H1 (cell line): ENCODE results near the gene FPGS. TPM values are rescaled to one million over a fixed set of nuclear protein-coding genes. Genes with fewer than 3 reads are reported as not detected.
A peak's percentile ranks its signal among the peaks of the same experiment; 100 is the strongest.

ENCODE experiments used
- CTCF ChIA-PET: fragments of 300-600 bp; sonication (Branson Sonifier 250); formaldehyde crosslinking; loops from one replicate; lab custom pipeline; 2021; ENCODE audit not compliant: partially characterized antibody; lab: Charles Lee
- POLR2A ChIA-PET: fragments of 300-600 bp; sonication (Branson Sonifier 250); formaldehyde crosslinking; loops from one replicate; lab custom pipeline; 2021; ENCODE audit warnings: inconsistent platforms; ENCODE audit not compliant: partially characterized antibody; lab: Charles Lee
- DNase-seq, 2 experiments: peaks; one replicate each; pipeline versions ENCODE4 v3.0.0 to v3.0.0-alpha.2; 2010 to 2022; ENCODE audit warnings: low spot score in 2 of 2, low read depth in 1 of 2, mixed read lengths in 1 of 2
- FAIRE-seq: peaks from 2 replicates; lab custom pipeline; 2011; peaks lifted over from hg19 to GRCh38; lab: Jason Lieb, UNC
- H2AFZ ChIP-seq: 2 replicates; pipeline ENCODE4 v1.8.1; 2012; ENCODE audit warnings: low read length, inconsistent platforms
- H2AK5ac ChIP-seq: 2 replicates; pipeline ENCODE4 v1.6.1; 2013; ENCODE audit warnings: low read depth, low read length
- H2BK120ac ChIP-seq: replicated peaks from 2 replicates; pipeline ENCODE3; 2013; ENCODE audit warnings: low read depth, low read length, inconsistent platforms
- H2BK12ac ChIP-seq: 2 replicates; pipeline ENCODE4 v1.6.1; 2013; ENCODE audit warnings: low read depth, low read length
- H2BK15ac ChIP-seq: 2 replicates; pipeline ENCODE4 v1.6.1; 2013; ENCODE audit warnings: low read length
- H2BK20ac ChIP-seq: 2 replicates; pipeline ENCODE4 v1.6.1; 2013; ENCODE audit warnings: low read length
- H2BK5ac ChIP-seq: 2 replicates; pipeline ENCODE4 v1.6.1; 2013; ENCODE audit warnings: low read depth, low read length
- H3K14ac ChIP-seq: 2 replicates; pipeline ENCODE4 v1.6.1; 2013; ENCODE audit warnings: inconsistent platforms; ENCODE audit not compliant: insufficient read length
- H3K18ac ChIP-seq: 2 replicates; pipeline ENCODE4 v1.6.1; 2013; ENCODE audit warnings: low read length; ENCODE audit errors: extremely low read depth
- H3K23ac ChIP-seq: 2 replicates; pipeline ENCODE4 v1.6.1; 2013; ENCODE audit warnings: inconsistent platforms; ENCODE audit not compliant: insufficient read length
- H3K23me2 ChIP-seq: 2 replicates; pipeline ENCODE4 v1.6.1; 2013; ENCODE audit warnings: low read depth, low read length
- H3K27ac ChIP-seq: 2 replicates; pipeline ENCODE4 v1.6.1; 2011; ENCODE audit warnings: low read depth, low read length, inconsistent platforms
- H3K27me3 ChIP-seq, 4 experiments: replicated peaks in 1 of 4; 1 replicate in 1 of 4; 2 replicates in 3 of 4; pipeline versions ENCODE4 v1.6.1 to v1.8.1; 2011 to 2013; ENCODE audit warnings: low read length in 3 of 4, mild to moderate bottlenecking in 3 of 4, inconsistent platforms in 2 of 4, mixed read lengths in 2 of 4, moderate library complexity in 1 of 4; ENCODE audit not compliant: control insufficient read depth in 3 of 4, insufficient read depth in 3 of 4; ENCODE audit errors: extremely low read depth in 1 of 4
- H3K36me3 ChIP-seq, 4 experiments: 2 replicates each; pipeline versions ENCODE4 v1.6.1 to v1.8.1; 2011 to 2013; ENCODE audit warnings: mild to moderate bottlenecking in 4 of 4, low read length in 3 of 4, moderate library complexity in 2 of 4, control low read depth in 1 of 4, inconsistent platforms in 1 of 4; ENCODE audit not compliant: insufficient read depth in 4 of 4, control insufficient read depth in 2 of 4
- H3K4ac ChIP-seq: replicated peaks from 2 replicates; pipeline ENCODE3; 2013; ENCODE audit warnings: low read length, low read depth, mixed read lengths, inconsistent platforms; ENCODE audit not compliant: insufficient read length
- H3K4me1 ChIP-seq, 4 experiments: replicated peaks in 1 of 4; 1 replicate in 1 of 4; 2 replicates in 3 of 4; pipeline versions ENCODE4 v1.6.1 to v1.8.1; 2011 to 2013; ENCODE audit warnings: low read length in 3 of 4, inconsistent platforms in 2 of 4, mixed read lengths in 1 of 4; ENCODE audit not compliant: insufficient read depth in 4 of 4, control insufficient read depth in 3 of 4
- H3K4me2 ChIP-seq, 2 experiments: 2 replicates each; pipeline versions ENCODE4 v1.6.1 to v1.8.1; 2011 to 2013; ENCODE audit warnings: low read depth in 2 of 2, low read length in 2 of 2, control low read depth in 1 of 2, inconsistent platforms in 1 of 2, mild to moderate bottlenecking in 1 of 2; ENCODE audit not compliant: insufficient read depth in 1 of 2
- H3K4me3 ChIP-seq, 4 experiments: fragments of 200-600, 300-600 bp in 1 of 4; sonication (generic), shearing (Covaris generic), sonication (Bioruptor Twin) in 1 of 4; 2 replicates each; pipeline versions ENCODE4 v1.5.1 to v1.8.1; 2011 to 2016; ENCODE audit warnings: low read length in 4 of 4, low read depth in 3 of 4, control low read depth in 2 of 4, inconsistent platforms in 2 of 4, mild to moderate bottlenecking in 2 of 4, mixed read lengths in 1 of 4, moderate library complexity in 1 of 4; ENCODE audit not compliant: insufficient read depth in 2 of 4; ENCODE audit errors: extremely low read depth in 1 of 4
- H3K56ac ChIP-seq: replicated peaks from 2 replicates; pipeline ENCODE3; 2013; ENCODE audit warnings: low read depth, mild to moderate bottlenecking, mixed read lengths, low read length, inconsistent platforms; ENCODE audit not compliant: insufficient read length
- H3K79me1 ChIP-seq: 2 replicates; pipeline ENCODE4 v1.6.1; 2013; ENCODE audit warnings: low read depth, low read length, control low read depth
- H3K79me2 ChIP-seq, 2 experiments: 2 replicates each; pipeline versions ENCODE4 v1.6.1 to v1.8.1; 2012 to 2013; ENCODE audit warnings: low read length in 2 of 2, mild to moderate bottlenecking in 2 of 2, inconsistent platforms in 1 of 2; ENCODE audit not compliant: insufficient read depth in 2 of 2, control insufficient read depth in 1 of 2
- H3K9ac ChIP-seq, 4 experiments: replicated peaks in 1 of 4; 1 replicate in 1 of 4; 2 replicates in 3 of 4; pipeline versions ENCODE4 v1.6.1 to v1.8.1; 2011 to 2013; ENCODE audit warnings: low read depth in 3 of 4, low read length in 3 of 4, control low read depth in 2 of 4, mild to moderate bottlenecking in 2 of 4, moderate library complexity in 2 of 4, inconsistent platforms in 1 of 4; ENCODE audit errors: extremely low read depth in 1 of 4
- H3K9me3 ChIP-seq, 2 experiments: 2 replicates each; pipeline versions ENCODE4 v1.6.1 to v1.8.1; 2012 to 2013; ENCODE audit warnings: mild to moderate bottlenecking in 2 of 2, moderate library complexity in 2 of 2, control low read depth in 1 of 2, inconsistent platforms in 1 of 2, low read depth in 1 of 2, low read length in 1 of 2, mixed read lengths in 1 of 2; ENCODE audit not compliant: insufficient read depth in 2 of 2
- H4K20me1 ChIP-seq, 2 experiments: replicated peaks in 1 of 2; 2 replicates each; pipeline versions ENCODE3 to v1.8.1; 2011 to 2013; ENCODE audit warnings: inconsistent platforms in 2 of 2, low read length in 2 of 2, mild to moderate bottlenecking in 1 of 2; ENCODE audit not compliant: insufficient read depth in 2 of 2, control insufficient read depth in 1 of 2
- H4K5ac ChIP-seq: 2 replicates; pipeline ENCODE4 v1.6.1; 2013; ENCODE audit warnings: low read length, low read depth, mixed read lengths, inconsistent platforms; ENCODE audit not compliant: insufficient read length
- H4K8ac ChIP-seq: 2 replicates; pipeline ENCODE4 v1.8.0; 2013; ENCODE audit warnings: mild to moderate bottlenecking, moderate library complexity, low read length, inconsistent platforms; ENCODE audit not compliant: insufficient read depth; ENCODE audit errors: extremely low read depth
- H4K91ac ChIP-seq: replicated peaks from 2 replicates; pipeline ENCODE3; 2013; ENCODE audit warnings: low read length, mixed read lengths, inconsistent platforms; ENCODE audit not compliant: insufficient read length
- BRCA1 ChIP-seq: IDR thresholded peaks from 2 replicates; pipeline ENCODE4 v1.6.1; 2012; ENCODE audit warnings: low read depth, low read length, improper control_type of control experiment
- CBX8 ChIP-seq: fragments of 300-800, 300-1000 bp; sonication (generic); IDR thresholded peaks from 2 replicates; pipeline ENCODE4 v1.7.1; 2016; ENCODE audit warnings: low read depth, low read length, borderline replicate concordance
- CREB1 ChIP-seq: IDR thresholded peaks from 2 replicates; pipeline ENCODE4 v1.6.1; 2012; ENCODE audit warnings: inconsistent platforms
- EZH2 ChIP-seq: fragments of 200-600 bp; sonication (generic); IDR thresholded peaks from 2 replicates; pipeline ENCODE4 v1.7.1; 2012; ENCODE audit warnings: low read depth, mild to moderate bottlenecking, moderate library complexity, low read length, inconsistent platforms; ENCODE audit not compliant: severe bottlenecking
- HDAC2 ChIP-seq, 2 experiments: fragments of 300-600 bp in 1 of 2; sonication (generic) in 1 of 2; IDR thresholded peaks; 2 replicates each; pipeline ENCODE4 v1.6.1; 2011 to 2012; ENCODE audit warnings: low read depth in 2 of 2, low read length in 2 of 2, mild to moderate bottlenecking in 2 of 2, moderate library complexity in 2 of 2, borderline replicate concordance in 1 of 2, inconsistent platforms in 1 of 2
- SIN3A ChIP-seq, 2 experiments: IDR thresholded peaks in 1 of 2; conservative IDR thresholded peaks in 1 of 2; 2 replicates each; pipeline ENCODE4 v1.6.1; 2011 to 2012; ENCODE audit warnings: low read length in 2 of 2, improper control_type of control experiment in 1 of 2, low read depth in 1 of 2, mild to moderate bottlenecking in 1 of 2
- SP2 ChIP-seq: IDR thresholded peaks from 2 replicates; pipeline ENCODE4 v1.6.1; 2012; ENCODE audit warnings: mild to moderate bottlenecking, low read length, inconsistent platforms
- TBP ChIP-seq: IDR thresholded peaks from 2 replicates; pipeline ENCODE4 v1.6.1; 2011; ENCODE audit warnings: low read depth, low read length, improper control_type of control experiment
- YY1 ChIP-seq: IDR thresholded peaks from 2 replicates; pipeline ENCODE4 v1.6.1; 2011; ENCODE audit warnings: low read depth, mild to moderate bottlenecking, low read length
- WGBS, 2 experiments: shearing (Covaris generic) in 1 of 2; methylation state at CpG; one replicate each; pipeline versions ENCODE4 v1.1.6 to v1.1.7; 2013 to 2015; ENCODE audit warnings: low lambda C conversion rate in 2 of 2, mixed read lengths in 2 of 2, inconsistent platforms in 1 of 2, low coverage in 1 of 2, missing lambda C conversion rate in 1 of 2; ENCODE audit not compliant: insufficient replicate concordance in 2 of 2, insufficient coverage in 1 of 2, insufficient read length in 1 of 2; ENCODE audit errors: extremely low coverage in 1 of 2, missing lambda C conversion rate in 1 of 2; 5-methylcytosine and 5-hydroxymethylcytosine counted together
- polyA plus RNA-seq, 7 experiments: library from polyadenylated mRNA; depleted of rRNA in 3 of 7; stranded (reverse) in 5 of 7; unstranded in 2 of 7; fragments of >200 nt in 5 of 7; fragments of 200-250 nt in 2 of 7; gene quantifications; 1 replicate in 5 of 7; 2 replicates in 1 of 7; 4 replicates in 1 of 7; pipeline versions ENCODE4 v1.2.1 to v1.2.3, GENCODE V29; 2011 to 2013; ENCODE audit warnings: missing spikeins in 2 of 7, mixed read lengths in 2 of 7
- total RNA-seq: library from RNA; stranded (reverse); fragmentation: NEBNext Ultra II Directional; extraction: Animal tissue kit (Norgen Biotek cat#: 25700); gene quantifications from 2 replicates; pipeline ENCODE4 v1.2.1, GENCODE V29; 2021
- TF ChIP-seq, protein P1 (sequence below): IDR thresholded peaks from 2 replicates; pipeline ENCODE4 v1.6.1; 2011; ENCODE audit warnings: low read length, improper control_type of control experiment

Gene FPGS
- total and polyA plus RNA-seq, 2 of the 8 experiments (the other 6 are each of a cell fraction or from before 2014, with no cell fraction given) = 62.4 to 83.0 TPM

GRCh38 chr9:127858041-127858512 lies 55.4 kb downstream of the FPGS start:
- no peak overlapping the region for H2AFZ ChIP-seq
- H3K4me2 ChIP-seq = no peak overlapping the region
- H4K20me1 ChIP-seq = no peaks in the 10 kb centered on the region
- H4K91ac ChIP-seq = no peak overlapping the region
- no peaks in the 10 kb centered on the region for H3K27me3 ChIP-seq
- H2AK5ac ChIP-seq = no peak overlapping the region
- no peak overlapping the region for H2BK12ac ChIP-seq
- no peak overlapping the region for H3K14ac ChIP-seq
- no peaks in the 10 kb centered on the region for H3K79me2 ChIP-seq
- FAIRE-seq (no peak), DNase-seq (no peak)
- TF ChIP-seq BRCA1 = no peak
- TF ChIP-seq, protein P1, sequence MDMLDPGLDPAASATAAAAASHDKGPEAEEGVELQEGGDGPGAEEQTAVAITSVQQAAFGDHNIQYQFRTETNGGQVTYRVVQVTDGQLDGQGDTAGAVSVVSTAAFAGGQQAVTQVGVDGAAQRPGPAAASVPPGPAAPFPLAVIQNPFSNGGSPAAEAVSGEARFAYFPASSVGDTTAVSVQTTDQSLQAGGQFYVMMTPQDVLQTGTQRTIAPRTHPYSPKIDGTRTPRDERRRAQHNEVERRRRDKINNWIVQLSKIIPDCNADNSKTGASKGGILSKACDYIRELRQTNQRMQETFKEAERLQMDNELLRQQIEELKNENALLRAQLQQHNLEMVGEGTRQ = no peak
- no peak for TF ChIP-seq TBP
- TF ChIP-seq SIN3A (conservative IDR thresholded peaks at IDR 0.05 in 1 of 2, IDR thresholded peaks at IDR 0.05 in 1 of 2; ENCODE audit: low read depth in 1 of 2, low read length in 2 of 2) = no peak
- no peak for TF ChIP-seq YY1
- TF ChIP-seq SP2 = no peak
- TF ChIP-seq CBX8 = no peak
- TF ChIP-seq HDAC2 (IDR thresholded peaks at IDR 0.05; ENCODE audit: borderline replicate concordance in 1 of 2, low read depth in 2 of 2, low read length in 2 of 2) = no peak
- TF ChIP-seq EZH2 = no peak
- TF ChIP-seq CREB1 = no peak
- H3K4me1 ChIP-seq = peaks cover 0 to 10% (median 6%) of the 10 kb centered on the region in 4 experiments; a peak in 5 of 7 replicates
- H3K9ac ChIP-seq = no peak overlapping the region
- H3K4me3 ChIP-seq = no peak overlapping the region
- no peak overlapping the region for H2BK20ac ChIP-seq
- no peak overlapping the region for H3K56ac ChIP-seq
- no peak overlapping the region for H2BK15ac ChIP-seq
- POLR2A ChIA-PET = interaction anchor here (1.2 kb wide), 1 partner anchor 9 kb away, joined by 3 read pairs; no protein-coding TSS in a partner anchor
- no peak overlapping the region for H4K5ac ChIP-seq
- H2BK5ac ChIP-seq = no peak overlapping the region
- H3K18ac ChIP-seq = no peak overlapping the region
- no peak overlapping the region for H3K27ac ChIP-seq
- H3K36me3 ChIP-seq = no peaks in the 10 kb centered on the region
- no peaks in the 10 kb centered on the region for H3K79me1 ChIP-seq
- CTCF ChIA-PET = interaction anchor here (1.4 to 6.6 kb wide), 5 partner anchors 10 to 94 kb away, joined by 3 to 50 read pairs (median 43); no protein-coding TSS in a partner anchor
- H3K23ac ChIP-seq = no peak overlapping the region
- H3K23me2 ChIP-seq = no peaks in the 10 kb centered on the region; the same call in 1 of the 2 replicates
- H3K4ac ChIP-seq = no peak overlapping the region
- no peak overlapping the region for H2BK120ac ChIP-seq
- peak overlapping the region; percentile 31; the same call in 1 of the 2 replicates for H4K8ac ChIP-seq
- 72% methylated on average over 4 of the region's 12 CpGs; no CpG with 5 or more reads in 1 of the 2 experiments for WGBS, 2 experiments
- H3K9me3 ChIP-seq = no peaks in the 10 kb centered on the region
